ENCODE results near the gene SF3B1. TPM values are rescaled to one million over a fixed set of nuclear protein-coding genes. Genes with fewer than 3 reads are reported as not detected.

SF3B1 gene
- total and polyA plus RNA-seq, 2 of the 13 experiments (the other 11 are each of a cell fraction or from before 2014, with no cell fraction given), result 387 to 750 TPM

- TF ChIP-seq TRAFD1 (CRISPR knock-in tag; IDR thresholded peaks at IDR 0.05; ENCODE audit: borderline replicate concordance) (no peak), FOXM1 (CRISPR knock-in tag; IDR thresholded peaks at IDR 0.05) (no peak), ZNF484 (CRISPR knock-in tag; IDR thresholded peaks at IDR 0.05; ENCODE audit: borderline replicate concordance, low read depth) (no peak), ZFP37 (CRISPR knock-in tag; IDR thresholded peaks at IDR 0.05; ENCODE audit: borderline replicate concordance) (no peak)
Observed at GRCh38 chr2:197360744-197361156, 74.1 kb downstream of the SF3B1 start (continued).

DNA sequence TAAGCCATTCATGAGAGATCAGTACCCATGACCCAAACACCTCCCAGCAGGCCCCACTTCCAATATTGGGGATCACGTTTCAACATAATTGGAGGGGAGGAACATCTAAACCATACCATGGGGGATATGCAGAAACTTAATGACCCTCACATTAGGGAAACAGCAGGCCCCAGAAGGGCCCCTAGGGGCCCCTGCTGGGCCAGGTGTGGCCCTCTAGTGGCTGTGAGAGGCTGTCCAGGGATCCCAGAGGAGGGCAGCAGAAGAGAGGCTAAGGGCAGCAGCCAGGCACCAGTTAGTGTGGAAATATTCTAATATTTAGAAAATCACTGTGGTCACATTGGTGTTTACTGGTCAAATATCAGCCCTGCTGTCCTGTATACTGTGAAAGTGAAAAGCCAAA lies 75.0 kb downstream of the SF3B1 start:
- H2AFZ ChIP-seq (ENCODE audit: low read length), result no peak overlapping the region
- DNase-seq (ENCODE audit: low spot score) (no peak), FAIRE-seq (no peak), ATAC-seq (peak; percentile 87)
- H3K4me3 ChIP-seq (replicated peaks in 1 of 3; ENCODE audit: insufficient read depth in 1 of 3, low read depth in 2 of 3, low read length in 3 of 3), result no peak overlapping the region
- WGBS (ENCODE audit: low lambda C conversion rate), result 25% methylated on average over 1 of the region's 1 CpG
- H3K4me2 ChIP-seq (ENCODE audit: low read depth, low read length), result no peak overlapping the region
- ChIA-PET CTCF (ENCODE audit: low intra/inter-chr PET ratio, low total read pairs) (no interaction called here), POLR2A (no interaction called here)
- no peaks in the 10 kb centered on the region for H4K20me1 ChIP-seq (ENCODE audit: insufficient read depth, low read length)
- intact Hi-C loops (cut with micrococcal nuclease; ENCODE audit: unreplicated experiment), result no loop called here
- no peak overlapping the region for H3K27ac ChIP-seq (ENCODE audit: extremely low read length, insufficient read depth, low read length)
- no peaks in the 10 kb centered on the region for H3K4me1 ChIP-seq (ENCODE audit: insufficient read depth, low read length)
- no TSS peak for BruUV-seq (replicated peaks)
- in situ Hi-C loops (cut with HindIII; ENCODE audit: extremely low pct_ligation_motif_present, low pct_unique_long_range_greater_than_20kb), result loop anchor here (10.0 kb wide), 1 partner anchor 245 kb away; no protein-coding TSS in a partner anchor
- TF ChIP-seq, protein P1, sequence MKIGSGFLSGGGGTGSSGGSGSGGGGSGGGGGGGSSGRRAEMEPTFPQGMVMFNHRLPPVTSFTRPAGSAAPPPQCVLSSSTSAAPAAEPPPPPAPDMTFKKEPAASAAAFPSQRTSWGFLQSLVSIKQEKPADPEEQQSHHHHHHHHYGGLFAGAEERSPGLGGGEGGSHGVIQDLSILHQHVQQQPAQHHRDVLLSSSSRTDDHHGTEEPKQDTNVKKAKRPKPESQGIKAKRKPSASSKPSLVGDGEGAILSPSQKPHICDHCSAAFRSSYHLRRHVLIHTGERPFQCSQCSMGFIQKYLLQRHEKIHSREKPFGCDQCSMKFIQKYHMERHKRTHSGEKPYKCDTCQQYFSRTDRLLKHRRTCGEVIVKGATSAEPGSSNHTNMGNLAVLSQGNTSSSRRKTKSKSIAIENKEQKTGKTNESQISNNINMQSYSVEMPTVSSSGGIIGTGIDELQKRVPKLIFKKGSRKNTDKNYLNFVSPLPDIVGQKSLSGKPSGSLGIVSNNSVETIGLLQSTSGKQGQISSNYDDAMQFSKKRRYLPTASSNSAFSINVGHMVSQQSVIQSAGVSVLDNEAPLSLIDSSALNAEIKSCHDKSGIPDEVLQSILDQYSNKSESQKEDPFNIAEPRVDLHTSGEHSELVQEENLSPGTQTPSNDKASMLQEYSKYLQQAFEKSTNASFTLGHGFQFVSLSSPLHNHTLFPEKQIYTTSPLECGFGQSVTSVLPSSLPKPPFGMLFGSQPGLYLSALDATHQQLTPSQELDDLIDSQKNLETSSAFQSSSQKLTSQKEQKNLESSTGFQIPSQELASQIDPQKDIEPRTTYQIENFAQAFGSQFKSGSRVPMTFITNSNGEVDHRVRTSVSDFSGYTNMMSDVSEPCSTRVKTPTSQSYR (CRISPR knock-in tag; IDR thresholded peaks at IDR 0.05; ENCODE audit: borderline replicate concordance), result no peak
- no peak for TF ChIP-seq GTF3A (CRISPR knock-in tag; conservative IDR thresholded peaks at IDR 0.05)
- TF ChIP-seq ZNF816 (CRISPR knock-in tag; IDR thresholded peaks at IDR 0.05; ENCODE audit: borderline replicate concordance), result no peak
- no peaks in the 10 kb centered on the region for H3K9me3 ChIP-seq (ENCODE audit: low read length)
- no peak overlapping the region for H3K9ac ChIP-seq (ENCODE audit: insufficient read depth, low read depth, low read length)
- H3K79me2 ChIP-seq (ENCODE audit: insufficient read depth, low read length), result no peaks in the 10 kb centered on the region
- H3K36me3 ChIP-seq (replicated peaks in 1 of 2; ENCODE audit: control insufficient read depth in 1 of 2, insufficient read depth in 2 of 2, low read length in 2 of 2), result no peaks in the 10 kb centered on the region
- H3K27me3 ChIP-seq (ENCODE audit: control insufficient read depth in 1 of 2, insufficient read depth in 2 of 2, low read length in 2 of 2), result peaks cover 0 to 4% of the 10 kb centered on the region in 2 experiments; a peak in 1 of 5 replicates
